Activated CD4-positive, alpha-beta T cell treated with anti-CD3 and anti-CD28 coated beads for 24 hours (primary cell): Measurements from ENCODE around the gene PAQR8.
"Not testable (repeated sequence)": the region's sequence is repeated elsewhere in the genome, so short reads cannot be mapped to it uniquely, and the experiment has no call there.

Source experiments
- DNase-seq, 2 donors: peaks; one replicate each; pipeline ENCODE4 v3.0.0-alpha.2; 2020; ENCODE audit warnings: low read depth in 2 of 2

The PAQR8 gene

GRCh38 chr6:52410979-52411378, 49.0 kb downstream of the PAQR8 start:
- DNase-seq = no peak

DNA sequence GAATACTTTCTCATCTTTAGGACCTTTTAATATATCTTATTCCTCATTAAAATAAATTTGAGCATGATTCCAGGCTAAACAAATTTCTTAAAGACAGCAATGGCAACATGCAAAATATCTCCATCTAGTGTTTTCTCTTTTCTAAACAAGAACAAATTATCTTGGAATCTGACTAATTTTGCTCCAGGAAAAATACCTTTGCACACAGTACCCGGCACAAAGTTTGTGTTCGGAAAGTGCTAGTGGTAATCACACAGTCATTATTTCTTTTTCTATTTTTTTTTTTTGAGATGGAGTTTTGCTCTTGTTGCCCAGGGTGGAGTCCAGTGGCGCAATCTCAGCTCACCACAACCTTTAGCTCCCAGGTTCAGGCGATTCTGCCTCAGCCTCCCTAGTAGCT, 50.0 kb downstream of the PAQR8 start:
- DNase-seq = no peak

GRCh38 chr6:52415333-52415732, 53.4 kb downstream of the PAQR8 start:
- no peak for DNase-seq

DNA sequence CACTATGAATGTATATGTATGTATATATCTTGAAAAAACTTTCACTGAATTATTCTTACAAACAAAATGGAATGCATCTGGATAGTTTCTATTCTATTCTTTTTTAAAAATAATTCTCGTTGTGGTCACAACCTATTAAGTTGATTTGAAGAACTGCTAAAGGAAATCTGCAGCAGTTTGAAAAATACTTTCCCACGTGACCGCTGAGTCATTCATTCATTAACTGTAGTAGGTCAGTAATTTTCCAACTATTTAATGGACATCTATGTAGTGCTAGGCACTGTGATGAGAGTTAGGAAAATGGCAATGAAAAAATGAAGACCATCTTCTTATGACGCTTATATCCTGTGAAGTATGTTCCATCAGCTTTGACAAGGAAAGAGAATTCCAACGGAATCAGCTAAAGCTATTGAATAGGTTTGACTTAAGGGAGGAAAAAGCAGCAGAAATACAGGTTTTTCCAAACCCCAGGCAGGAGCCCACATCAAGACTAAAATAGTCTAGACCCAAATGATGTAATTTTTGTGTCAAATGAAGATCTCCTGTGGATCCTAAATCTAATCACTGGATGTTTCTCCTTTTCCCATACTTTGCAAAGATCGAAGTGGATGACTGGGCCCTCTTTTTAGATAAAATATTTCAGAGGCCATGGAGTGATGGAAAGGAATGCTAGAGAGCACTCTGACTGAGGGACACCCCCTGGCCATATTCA, 54.1 kb downstream of the PAQR8 start:
- no peak for DNase-seq

DNA sequence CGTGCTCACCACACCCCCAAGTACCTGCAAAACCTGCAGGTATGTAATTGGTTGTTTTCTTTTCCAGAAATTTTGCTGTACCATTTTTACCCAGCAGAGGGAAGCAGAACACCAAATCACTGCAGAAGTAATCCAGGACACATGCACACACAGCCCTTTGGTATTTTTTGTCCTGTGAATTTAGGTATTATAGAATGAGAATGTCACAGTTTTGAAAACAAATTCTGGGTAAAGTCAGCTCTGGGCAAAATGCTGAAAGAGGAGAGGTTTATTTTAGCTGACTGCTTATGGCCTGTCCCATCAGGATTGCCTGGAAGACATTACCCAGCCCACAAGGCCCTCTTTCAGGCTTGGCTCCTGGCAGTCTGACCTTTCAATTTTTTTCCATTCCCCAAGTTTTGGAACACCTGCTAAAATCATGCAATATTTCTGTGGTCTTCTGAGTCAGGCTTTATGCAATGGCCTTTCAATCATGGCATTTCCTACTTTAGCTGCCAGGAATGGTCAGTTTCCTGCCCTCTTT, 54.7 kb downstream of the PAQR8 start:
- DNase-seq = peak in 1 of 2 donors; percentile 42

GRCh38 chr6:52417675-52418111, 55.7 kb downstream of the PAQR8 start:
- no peak for DNase-seq

- DNase-seq = no peak
These were observed 56.7 kb downstream of the PAQR8 start for GRCh38 chr6:52418606-52419005.

- peak; percentile 97 to 99 for DNase-seq
These were observed 58.1 kb downstream of the PAQR8 start, which contains the start of gene EFHC1 for GRCh38 chr6:52419809-52420667. Gene EFHC1, plus strand, starts transcription at chr6:52420342. Its CDS starts 69 bp downstream, at chr6:52420411.

DNA sequence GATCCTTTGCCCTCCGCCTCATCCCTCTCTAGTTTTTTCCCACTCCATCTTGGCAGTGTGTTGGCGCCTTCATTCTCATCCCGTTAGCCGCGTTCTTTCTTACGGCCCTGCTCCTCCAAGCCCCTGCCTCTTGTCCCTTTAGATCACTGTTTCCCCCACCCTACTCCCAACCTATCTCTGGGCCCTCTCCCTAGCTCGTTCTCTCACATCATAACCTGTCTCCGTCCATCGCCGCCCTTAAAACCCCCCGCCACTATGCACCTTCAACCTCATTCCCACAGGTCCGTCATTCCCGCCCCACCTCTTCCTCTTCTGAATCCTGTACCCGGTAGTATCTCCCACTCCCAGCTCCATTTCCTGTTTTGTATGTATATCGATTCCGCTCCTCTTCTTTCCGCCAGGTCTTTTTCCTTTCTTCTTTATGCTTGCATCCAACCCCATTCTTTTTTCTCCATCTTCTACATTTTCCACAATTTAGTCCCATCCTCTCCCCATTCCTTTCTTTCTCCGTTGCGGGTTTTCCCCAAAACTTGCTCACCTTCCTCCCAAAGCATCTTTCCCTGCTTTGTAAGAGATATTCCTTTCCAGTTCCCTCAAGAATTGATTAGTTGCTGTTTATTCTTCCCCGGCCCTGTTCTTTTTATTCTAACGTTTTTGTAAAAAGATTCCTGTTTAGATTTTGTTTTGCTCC, 58.9 kb downstream of the PAQR8 start:
- no peak for DNase-seq

GRCh38 chr6:52422156-52422555, 60.2 kb downstream of the PAQR8 start:
- DNase-seq = no peak

DNA sequence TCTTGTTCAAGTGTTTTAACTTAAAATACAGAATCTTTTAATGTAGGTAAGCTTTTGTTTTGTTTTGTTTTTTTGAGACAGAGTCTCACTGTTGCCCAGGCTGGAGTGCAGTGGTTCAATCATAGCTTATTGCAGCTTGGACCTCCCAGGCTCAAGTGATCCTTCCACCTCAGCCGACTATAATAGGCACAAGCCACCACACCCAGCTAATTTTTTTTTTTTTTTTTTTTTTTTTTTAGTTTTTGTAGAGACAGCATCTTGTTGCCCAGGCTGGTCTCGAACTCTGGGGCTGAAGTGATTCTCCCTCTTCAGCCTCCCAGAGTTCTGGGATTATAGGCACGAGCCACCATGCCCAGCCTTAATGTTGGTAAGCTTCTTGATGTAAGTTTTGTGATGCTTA, 61.5 kb downstream of the PAQR8 start:
- DNase-seq = no peak

- DNase-seq = no peak
These were observed 62.0 kb downstream of the PAQR8 start for GRCh38 chr6:52423971-52424381.

DNA sequence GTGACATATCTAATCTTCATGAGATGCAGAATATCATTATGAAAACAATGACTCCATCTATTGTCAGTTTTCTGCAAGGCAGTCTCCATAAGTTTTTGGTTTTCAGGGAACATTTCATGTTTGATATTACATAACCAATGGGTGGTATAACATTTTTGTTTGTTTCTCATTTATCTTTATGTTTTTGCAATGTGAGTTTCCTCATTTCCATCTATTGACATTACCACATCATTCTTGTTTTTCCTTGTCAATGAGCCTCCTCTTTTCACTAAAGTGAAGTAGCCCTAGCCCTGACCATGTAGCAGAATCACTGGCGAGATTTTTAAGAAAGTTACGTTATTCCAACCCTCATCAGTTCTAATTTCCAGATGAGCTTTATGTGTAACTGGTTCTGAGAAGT, 62.6 kb downstream of the PAQR8 start:
- DNase-seq = no peak

DNA sequence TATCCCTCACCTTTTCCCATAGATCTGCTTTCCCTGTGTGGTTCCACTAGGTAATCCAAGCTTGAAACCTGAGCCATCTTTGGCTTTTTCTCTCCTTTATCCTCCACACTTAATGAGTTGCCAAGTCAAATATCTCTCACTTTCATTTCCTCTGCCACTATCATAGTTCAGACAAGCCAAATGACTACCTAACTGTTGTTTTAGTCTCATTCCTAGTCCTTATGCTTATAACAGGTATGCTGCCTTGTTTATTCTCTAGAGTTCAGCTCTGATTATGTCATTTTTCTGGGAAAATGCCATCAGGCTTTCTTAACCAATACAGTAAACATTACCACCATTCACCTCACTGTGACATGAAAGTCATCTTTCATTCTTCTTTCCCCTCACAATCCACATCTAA, 64.7 kb downstream of the PAQR8 start:
- no peak for DNase-seq

DNA sequence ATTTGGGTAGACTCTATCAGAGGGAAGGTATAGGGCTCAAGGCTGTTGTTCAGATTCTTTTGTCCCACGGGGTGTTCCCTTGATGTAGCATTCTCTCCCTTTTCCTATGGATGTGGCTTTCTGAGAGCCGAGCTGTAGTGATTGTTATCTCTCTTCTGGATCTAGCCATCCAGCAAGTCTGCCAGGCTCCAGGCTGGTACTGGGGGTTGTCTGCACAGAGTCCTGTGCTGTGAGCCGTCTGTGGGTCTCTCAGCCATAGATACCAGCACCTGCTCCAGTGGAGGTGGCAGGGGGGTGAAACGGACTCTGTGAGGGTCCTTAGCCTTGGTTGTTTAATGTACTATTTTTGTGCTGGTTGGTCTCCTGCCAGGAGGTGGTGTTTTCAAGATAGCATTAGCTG, 71.3 kb downstream of the PAQR8 start:
- not testable (repeated sequence) for DNase-seq

DNA sequence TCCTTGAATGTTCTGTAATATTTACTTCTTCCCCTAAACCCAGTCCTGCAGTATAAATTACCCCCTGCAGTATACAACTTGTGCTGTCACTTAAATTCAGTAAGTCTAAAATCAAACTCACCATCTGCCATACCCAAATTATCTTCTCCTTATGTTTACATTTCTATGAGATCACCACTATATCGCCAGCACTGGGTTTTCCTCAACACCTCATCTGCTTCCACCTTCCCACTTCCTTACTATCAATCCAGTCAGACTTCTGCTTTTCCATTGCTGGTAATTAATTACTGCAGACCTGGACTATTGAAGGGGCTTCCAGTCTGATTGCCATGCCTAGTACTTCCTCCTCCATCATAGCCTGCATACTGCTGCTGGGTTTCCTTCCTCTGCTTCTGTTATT, 73.4 kb downstream of the PAQR8 start:
- DNase-seq = no peak

- no peak for DNase-seq
These were observed 77.0 kb downstream of the PAQR8 start for GRCh38 chr6:52438926-52439325.

DNA sequence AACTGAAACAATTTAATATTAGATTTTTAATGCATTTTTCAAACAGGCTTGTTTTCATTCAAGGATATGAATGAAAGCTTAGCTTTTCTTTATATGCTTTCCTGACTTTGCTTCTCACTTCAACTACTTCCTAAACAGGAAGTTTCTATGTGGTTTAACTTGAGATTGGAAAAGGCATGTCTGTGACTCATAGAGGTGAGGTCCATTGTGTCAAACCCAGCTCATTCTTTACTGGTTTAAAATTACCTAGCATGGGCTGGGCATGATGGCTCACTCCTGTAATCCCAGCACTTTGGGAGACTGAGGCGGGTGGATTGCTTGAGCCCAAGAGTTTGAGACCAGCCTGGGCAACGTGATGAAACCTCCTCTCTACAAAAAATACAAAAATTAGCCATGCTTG, 92.6 kb downstream of the PAQR8 start:
- DNase-seq = no peak

- no peak for DNase-seq
These were observed 95.1 kb downstream of the PAQR8 start for GRCh38 chr6:52457096-52457495.
